Measurements from ENCODE around the gene ARHGAP45.

GRCh38 chr19:1113986-1114483, 47.1 kb downstream of the ARHGAP45 start:
- TF ChIP-seq, protein P1, sequence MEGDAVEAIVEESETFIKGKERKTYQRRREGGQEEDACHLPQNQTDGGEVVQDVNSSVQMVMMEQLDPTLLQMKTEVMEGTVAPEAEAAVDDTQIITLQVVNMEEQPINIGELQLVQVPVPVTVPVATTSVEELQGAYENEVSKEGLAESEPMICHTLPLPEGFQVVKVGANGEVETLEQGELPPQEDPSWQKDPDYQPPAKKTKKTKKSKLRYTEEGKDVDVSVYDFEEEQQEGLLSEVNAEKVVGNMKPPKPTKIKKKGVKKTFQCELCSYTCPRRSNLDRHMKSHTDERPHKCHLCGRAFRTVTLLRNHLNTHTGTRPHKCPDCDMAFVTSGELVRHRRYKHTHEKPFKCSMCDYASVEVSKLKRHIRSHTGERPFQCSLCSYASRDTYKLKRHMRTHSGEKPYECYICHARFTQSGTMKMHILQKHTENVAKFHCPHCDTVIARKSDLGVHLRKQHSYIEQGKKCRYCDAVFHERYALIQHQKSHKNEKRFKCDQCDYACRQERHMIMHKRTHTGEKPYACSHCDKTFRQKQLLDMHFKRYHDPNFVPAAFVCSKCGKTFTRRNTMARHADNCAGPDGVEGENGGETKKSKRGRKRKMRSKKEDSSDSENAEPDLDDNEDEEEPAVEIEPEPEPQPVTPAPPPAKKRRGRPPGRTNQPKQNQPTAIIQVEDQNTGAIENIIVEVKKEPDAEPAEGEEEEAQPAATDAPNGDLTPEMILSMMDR (IDR thresholded peaks at IDR 0.05), result no peak
- no peak for TF ChIP-seq POLR2A (IDR thresholded peaks at IDR 0.05)

All from testis (tissue), 2 donors.